Activated naive CD4-positive, alpha-beta T cell treated with anti-CD3 and anti-CD28 coated beads, Interleukin-2, amount 10 ng/mL, durations not matched to agents 5 hours and 36 hours (primary cell): ENCODE data around the gene ANKRD53. TPM values are rescaled to one million over a fixed set of nuclear protein-coding genes. Genes with fewer than 3 reads are reported as not detected.

Experiments used
- total RNA-seq, 2 experiments: library from RNA; stranded (reverse); gene quantifications; one replicate each; pipeline ENCODE4 v1.2.3, GENCODE V29; 2021

Gene ANKRD53
- not detected for total RNA-seq

GRCh38 chr2:70978341-70979179 is at the start of gene ANKRD53:
Gene ANKRD53, plus strand, starts transcription at chr2:70978630. Its CDS starts 16 bp downstream, at chr2:70978646.

DNA sequence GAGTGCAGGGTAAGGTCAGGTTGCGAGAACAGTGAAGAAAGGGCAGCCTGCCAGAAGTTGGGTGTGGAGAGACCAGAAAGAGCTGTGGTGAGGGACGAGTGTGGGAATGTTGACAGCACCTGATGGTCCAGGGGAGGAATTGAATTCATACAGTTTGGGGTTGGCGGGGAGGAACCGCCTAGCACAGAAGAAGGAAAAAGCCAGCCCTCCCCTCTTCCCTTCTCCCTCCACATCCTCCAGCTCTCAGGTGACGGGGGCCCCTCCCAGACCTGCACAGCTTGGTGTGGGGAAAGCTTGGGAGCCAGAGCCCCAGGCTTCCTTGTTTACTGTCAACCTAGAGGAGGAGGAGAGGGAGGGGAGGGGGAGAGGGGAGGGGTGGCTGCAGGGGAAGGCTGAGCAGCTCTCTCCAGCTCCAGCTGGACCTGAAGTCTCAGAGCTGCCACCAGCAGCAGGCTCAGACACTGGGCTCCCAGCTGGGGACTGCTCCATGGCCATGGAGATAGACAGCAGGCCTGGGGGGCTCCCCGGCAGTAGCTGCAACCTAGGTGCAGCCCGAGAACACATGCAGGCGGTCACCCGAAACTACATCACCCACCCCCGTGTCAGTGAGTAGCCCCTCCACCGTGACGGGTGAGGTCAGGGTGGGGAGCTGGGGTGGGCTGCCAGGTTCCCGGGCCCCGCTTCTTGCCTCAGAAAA is 42.8 kb upstream of the ANKRD53 start, which contains the start of gene ATP6V1B1:
Gene ATP6V1B1 (plus strand): TSS at position 433 of the 697 bp plus-strand sequence. CDS start 55 bp downstream, at position 488.

DNA sequence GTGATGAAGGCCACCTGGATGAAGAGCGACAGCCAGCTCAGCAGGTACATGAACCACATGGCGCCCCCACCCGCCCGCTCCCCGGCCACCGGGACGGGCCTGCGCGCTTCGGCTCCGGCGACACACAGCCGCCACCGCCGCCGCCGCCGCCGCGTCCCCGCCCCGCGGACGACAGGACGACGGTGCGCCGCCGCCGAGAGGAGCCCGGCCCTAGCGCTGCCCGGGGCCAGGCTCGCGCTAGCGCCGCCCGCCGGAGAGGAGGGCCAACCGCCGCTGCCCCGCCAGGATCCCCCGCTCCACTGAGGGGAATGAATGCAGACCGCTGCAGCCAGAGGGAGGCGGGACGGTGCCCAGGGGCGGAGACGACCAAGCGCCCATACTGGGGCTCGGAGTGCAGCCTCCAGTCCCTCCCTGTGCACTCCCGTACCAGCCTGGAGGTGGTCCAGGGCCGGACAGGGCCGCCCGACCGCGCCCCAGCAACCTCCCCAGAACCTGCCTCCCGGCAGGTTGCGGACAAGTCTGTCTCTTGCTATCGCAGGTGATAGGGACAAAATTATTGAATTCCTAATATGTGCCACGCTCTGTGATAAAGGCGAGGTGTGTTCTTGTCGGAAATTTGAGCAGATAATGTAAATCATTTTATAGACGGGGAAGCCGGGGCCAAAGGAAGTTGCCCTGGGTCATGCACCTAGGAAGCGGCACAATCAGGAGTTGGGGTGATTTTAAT is 16.4 kb downstream of the ANKRD53 start, which contains the start of gene TEX261:
Gene TEX261 (minus strand): TSS at position 175 of the 727 bp plus-strand sequence. CDS start 116 bp downstream, at position 59.

Other genes starting within 250 kb of the ANKRD53 start
- gene ADD2, start 210.4 kb upstream of the ANKRD53 start, total RNA-seq = 10 to 100 TPM; 18.6 to 18.8 TPM
- not detected for gene FIGLA, start 188.0 kb upstream of the ANKRD53 start, total RNA-seq
- not detected for gene CLEC4F, start 158.0 kb upstream of the ANKRD53 start, total RNA-seq
- not detected for gene CD207, start 142.8 kb upstream of the ANKRD53 start, total RNA-seq
- gene VAX2, start 78.1 kb upstream of the ANKRD53 start, total RNA-seq = not detected
- gene ATP6V1B1, start 42.7 kb upstream of the ANKRD53 start, total RNA-seq = not detected
- gene TEX261, start 16.2 kb downstream of the ANKRD53 start, total RNA-seq = 10 to 100 TPM; 45.4 to 50.9 TPM
- 10 to 100 TPM; 83.8 to 87.7 TPM for gene NAGK, start 90.0 kb downstream of the ANKRD53 start, total RNA-seq
- gene MCEE, start 151.6 kb downstream of the ANKRD53 start, total RNA-seq = 10 to 100 TPM; 14.4 to 16.3 TPM
- gene MPHOSPH10, start 152.0 kb downstream of the ANKRD53 start, total RNA-seq = 10 to 100 TPM; 31.8 to 34.1 TPM
- 1 to 10 TPM; 2.2 to 2.6 TPM for gene PAIP2B, start 248.5 kb downstream of the ANKRD53 start, total RNA-seq